Small intestine (tissue), 7 donors: ENCODE data around the gene ST8SIA6. TPM values are rescaled to one million over a fixed set of nuclear protein-coding genes. Genes with fewer than 3 reads are reported as not detected.
A peak's percentile ranks its signal among the peaks of the same experiment; 100 is the strongest.
"Not testable (repeated sequence)": the region's sequence is repeated elsewhere in the genome, so short reads cannot be mapped to it uniquely, and the experiment has no call there.

ENCODE experiments used
- DNase-seq, 2 donors: peaks; one replicate each; pipeline versions ENCODE4 v3.0.0 to v3.0.0-alpha.2; 2013
- FAIRE-seq: peaks from 2 replicates; lab custom pipeline; 2012; peaks lifted over from hg19 to GRCh38; lab: Jason Lieb, UNC
- H3K27ac ChIP-seq, 3 donors: one replicate each; pipeline ENCODE4 v1.5.1; 2013; ENCODE audit warnings: low read length in 2 of 3, mild to moderate bottlenecking in 2 of 3, control low read depth in 1 of 3, inconsistent platforms in 1 of 3, low read depth in 1 of 3, moderate library complexity in 1 of 3
- H3K27me3 ChIP-seq, 3 donors: one replicate each; pipeline ENCODE4 v1.6.1; 2013; ENCODE audit warnings: low read length in 3 of 3, inconsistent platforms in 1 of 3; ENCODE audit not compliant: control insufficient read depth in 3 of 3, insufficient read depth in 3 of 3
- H3K36me3 ChIP-seq, 3 donors: one replicate each; pipeline ENCODE4 v1.6.1; 2013; ENCODE audit warnings: low read length in 3 of 3, inconsistent platforms in 1 of 3, low read depth in 1 of 3, mild to moderate bottlenecking in 1 of 3, moderate library complexity in 1 of 3; ENCODE audit not compliant: control insufficient read depth in 3 of 3, insufficient read depth in 2 of 3
- H3K4me1 ChIP-seq, 3 donors: one replicate each; pipeline ENCODE4 v1.6.1; 2013; ENCODE audit warnings: low read length in 2 of 3, inconsistent platforms in 1 of 3, low read depth in 1 of 3, mild to moderate bottlenecking in 1 of 3, moderate library complexity in 1 of 3; ENCODE audit not compliant: control insufficient read depth in 3 of 3, insufficient read depth in 2 of 3
- H3K4me3 ChIP-seq, 3 donors: one replicate each; pipeline ENCODE4 v1.5.1; 2013; ENCODE audit warnings: low read length in 3 of 3, control low read depth in 1 of 3, inconsistent platforms in 1 of 3, low read depth in 1 of 3, mild to moderate bottlenecking in 1 of 3, moderate library complexity in 1 of 3
- H3K9me3 ChIP-seq, 2 donors: one replicate each; pipeline ENCODE4 v1.6.1; 2013; ENCODE audit warnings: low read depth in 1 of 2, low read length in 1 of 2; ENCODE audit not compliant: control insufficient read depth in 2 of 2, insufficient read depth in 1 of 2
- WGBS, 3 donors: extraction: QIAGEN DNeasy Blood & Tissue Kit; methylation state at CpG; one replicate each; pipeline ENCODE4 v1.1.7; 2013; 5-methylcytosine and 5-hydroxymethylcytosine counted together
- polyA plus RNA-seq, 4 donors: library from polyadenylated mRNA; stranded (reverse) in 3 of 4; unstranded in 1 of 4; fragments of 200-250 nt in 3 of 4; fragments of 120-200 nt in 1 of 4; gene quantifications; one replicate each; pipeline versions ENCODE4 v1.2.1 to v1.2.3, GENCODE V29; 2013
- donor health status: healthy with polysubstance abuse.
- donor health status: control.
- donor health status: control.
- donor health status: Bipolar disorder and iron deficiency.
- donor health status: healthy.

Gene ST8SIA6
- polyA plus RNA-seq, 4 donors, result 0.15 to 1.5 TPM; not detected in 2

GRCh38 chr10:17348011-17348500 lies 106.3 kb downstream of the ST8SIA6 start:
- Histone ChIP-seq H3K4me1 (peaks cover 0 to 3% (median 0%) of the 10 kb centered on the region in 3 donors), H3K27me3 (no peaks in the 10 kb centered on the region), H3K9me3 (peaks cover 0 to 7% of the 10 kb centered on the region in 2 donors), H3K27ac (no peak overlapping the region), H3K36me3 (no peaks in the 10 kb centered on the region), H3K4me3 (no peak overlapping the region)
- no peak for DNase-seq
- WGBS, 3 donors, result 44 to 67% (median 46%) methylated on average over 4 of the region's 4 CpGs
- no peak for FAIRE-seq

DNA sequence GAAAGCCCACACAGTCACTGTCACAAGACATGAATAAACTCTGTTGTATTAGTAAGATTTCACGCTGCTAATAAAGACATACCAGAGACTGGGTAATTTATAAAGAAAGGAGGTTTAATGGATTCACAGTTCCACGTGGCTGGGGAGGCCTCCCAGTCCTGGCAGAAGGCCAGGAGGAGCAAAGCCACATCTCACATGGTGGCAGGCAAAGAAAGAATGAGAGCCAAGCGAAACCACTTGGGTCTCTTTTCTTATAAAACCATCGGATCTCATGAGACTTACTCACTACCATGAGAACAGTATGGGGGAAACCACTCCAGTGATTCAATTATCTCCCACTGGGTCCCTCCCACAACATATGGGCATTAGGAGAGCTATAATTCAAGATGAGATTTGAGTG lies 110.2 kb downstream of the ST8SIA6 start:
- no peak overlapping the region for H3K27ac ChIP-seq
- H3K36me3 ChIP-seq, result no peaks in the 10 kb centered on the region
- no peak overlapping the region for H3K4me3 ChIP-seq
- WGBS, 3 donors, result 66 to 73% (median 72%) methylated on average over 4 of the region's 4 CpGs
- no peak for FAIRE-seq
- no peaks in the 10 kb centered on the region for H3K27me3 ChIP-seq
- peaks cover 0 to 3% (median 2%) of the 10 kb centered on the region in 3 donors for H3K4me1 ChIP-seq
- H3K9me3 ChIP-seq, result peaks cover 3 to 26% of the 10 kb centered on the region in 2 donors
- DNase-seq, result no peak

- H3K27ac ChIP-seq, result no peak overlapping the region
- FAIRE-seq, result no peak
- WGBS, 3 donors, result 35 to 66% (median 46%) methylated on average over 3 of the region's 3 CpGs
These were observed 111.3 kb downstream of the ST8SIA6 start for GRCh38 chr10:17343118-17343517.

GRCh38 chr10:17340144-17340829 lies 114.1 kb downstream of the ST8SIA6 start:
- Histone ChIP-seq H3K4me3 (no peak overlapping the region), H3K36me3 (no peaks in the 10 kb centered on the region), H3K4me1 (peaks cover 0 to 2% (median 0%) of the 10 kb centered on the region in 3 donors), H3K27ac (no peak overlapping the region), H3K27me3 (no peaks in the 10 kb centered on the region), H3K9me3 (peaks cover 3 to 28% of the 10 kb centered on the region in 2 donors)
- FAIRE-seq (no peak), DNase-seq (no peak)
- WGBS, 3 donors, result 78 to 85% (median 80%) methylated on average over 13 of the region's 13 CpGs

More at GRCh38 chr10:17343118-17343517, 111.3 kb downstream of the ST8SIA6 start:
- peaks cover 3 to 28% of the 10 kb centered on the region in 2 donors for H3K9me3 ChIP-seq
- DNase-seq, result peak in 1 of 2 donors; percentile 32
- H3K27me3 ChIP-seq, result no peaks in the 10 kb centered on the region
- H3K4me1 ChIP-seq, result peaks cover 0 to 2% (median 0%) of the 10 kb centered on the region in 3 donors
- no peak overlapping the region for H3K4me3 ChIP-seq
- no peaks in the 10 kb centered on the region for H3K36me3 ChIP-seq

DNA sequence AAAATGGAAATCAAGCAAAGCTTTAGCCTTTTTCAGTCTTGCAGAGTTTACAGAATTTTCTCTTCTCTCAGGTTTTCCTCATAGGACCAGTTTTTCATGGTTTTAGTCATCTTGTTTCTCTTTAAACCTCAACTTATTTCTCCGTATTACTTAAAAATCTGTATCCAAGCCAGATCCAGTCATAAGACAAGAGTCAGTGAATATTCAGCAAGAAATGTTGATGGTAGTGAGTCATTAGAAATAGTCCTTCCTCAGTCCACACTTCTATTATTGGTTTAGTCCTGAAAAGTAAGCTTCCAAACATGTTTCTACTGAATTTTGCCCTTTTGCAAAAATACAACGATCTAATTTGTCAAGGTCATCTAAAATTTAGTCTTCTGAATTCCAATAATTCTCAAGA lies 119.3 kb downstream of the ST8SIA6 start:
- Histone ChIP-seq H3K27ac (no peak overlapping the region), H3K36me3 (no peaks in the 10 kb centered on the region), H3K4me1 (no peaks in the 10 kb centered on the region), H3K9me3 (peaks cover 0 to 4% of the 10 kb centered on the region in 2 donors), H3K4me3 (no peak overlapping the region), H3K27me3 (no peaks in the 10 kb centered on the region)
- FAIRE-seq, result no peak
- no peak for DNase-seq
- 71 to 82% (median 80%) methylated on average over 2 of the region's 2 CpGs for WGBS, 3 donors

DNA sequence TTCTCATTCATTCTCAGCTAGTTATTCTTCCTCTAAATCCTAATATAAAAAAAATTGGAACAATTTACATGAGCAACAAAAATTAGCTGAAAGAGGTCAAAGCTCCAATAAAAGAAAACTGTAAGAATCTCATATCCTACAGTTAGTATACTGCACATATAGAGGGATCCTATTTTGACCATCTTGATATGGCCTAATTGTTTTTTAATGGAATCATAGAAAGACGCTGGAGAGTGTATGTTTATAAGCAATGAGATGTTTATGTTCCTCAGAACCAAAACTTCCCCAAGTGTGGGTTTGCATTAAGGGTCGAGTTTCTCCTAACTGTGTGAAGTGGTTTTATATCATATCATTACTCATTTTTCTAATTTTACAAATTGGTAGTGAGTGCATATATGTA lies 123.9 kb downstream of the ST8SIA6 start:
- no peaks in the 10 kb centered on the region for H3K4me1 ChIP-seq

GRCh38 chr10:17326377-17326776 lies 128.0 kb downstream of the ST8SIA6 start:
- Histone ChIP-seq H3K4me1 (no peaks in the 10 kb centered on the region), H3K27me3 (no peaks in the 10 kb centered on the region), H3K9me3 (no peaks in the 10 kb centered on the region), H3K36me3 (no peaks in the 10 kb centered on the region), H3K4me3 (no peak overlapping the region), H3K27ac (no peak overlapping the region)
- WGBS, 3 donors, result 71 to 87% (median 84%) methylated on average over 4 of the region's 4 CpGs
- no peak for DNase-seq
- no peak for FAIRE-seq

More for the DNA sequence above, 123.9 kb downstream of the ST8SIA6 start:
- H3K9me3 ChIP-seq, result no peaks in the 10 kb centered on the region
- H3K27ac ChIP-seq, result no peak overlapping the region
- DNase-seq, result no peak
- no peak for FAIRE-seq
- H3K36me3 ChIP-seq, result no peaks in the 10 kb centered on the region
- H3K4me3 ChIP-seq, result no peak overlapping the region
- 63 to 81% (median 63%) methylated on average over 2 of the region's 2 CpGs for WGBS, 3 donors
- H3K27me3 ChIP-seq, result no peaks in the 10 kb centered on the region

DNA sequence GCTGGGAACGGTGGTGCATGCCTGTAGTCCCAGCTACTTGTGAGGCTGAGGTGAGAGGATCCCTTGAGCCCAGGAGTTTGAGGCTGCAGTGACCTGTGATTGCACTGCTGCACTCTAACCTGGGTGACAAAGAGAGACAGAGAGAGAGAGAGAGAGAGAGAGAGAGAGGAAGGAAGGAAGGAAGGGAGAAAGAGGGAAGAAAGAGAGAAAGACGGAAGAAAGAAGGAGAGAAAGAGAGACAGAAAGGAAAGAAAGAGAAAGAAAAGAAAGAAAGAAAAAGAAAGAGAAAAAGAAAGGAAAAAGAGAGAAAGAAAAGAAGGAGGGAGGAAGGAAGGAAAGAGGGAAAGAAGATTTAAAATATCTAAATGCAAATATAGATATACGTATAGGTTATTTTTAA lies 132.4 kb downstream of the ST8SIA6 start:
- not testable (repeated sequence) for H3K4me3 ChIP-seq, H3K4me1 ChIP-seq, H3K27ac ChIP-seq, DNase-seq, H3K27me3 ChIP-seq, FAIRE-seq, H3K36me3 ChIP-seq, H3K9me3 ChIP-seq
- 84 to 89% (median 86%) methylated on average over 3 of the region's 3 CpGs for WGBS, 3 donors
